Ureter (tissue), 1 donor: ENCODE results near the gene RBL2. TPM values are rescaled to one million over a fixed set of nuclear protein-coding genes. Genes with fewer than 3 reads are reported as not detected.
"Not testable (repeated sequence)": the region's sequence is repeated elsewhere in the genome, so short reads cannot be mapped to it uniquely, and the experiment has no call there.

ENCODE experiments used
- DNase-seq: peaks from one replicate; pipeline ENCODE4 v3.0.0-alpha.2; 2020; ENCODE audit warnings: low spot score
- total RNA-seq: library from RNA; stranded (reverse); gene quantifications from one replicate; pipeline ENCODE4 v1.2.4, GENCODE V29; 2023
- donor health status: DM: yes; HTN: yes; CAD: no.

The RBL2 gene
- total RNA-seq, 1 donor from 2014 or later, result 74.9 TPM

- peak; percentile 19 for DNase-seq
Observed at GRCh38 chr16:53507464-53508179, 73.4 kb downstream of the RBL2 start.

GRCh38 chr16:53509906-53510703 is 75.8 kb downstream of the RBL2 start:
- DNase-seq, result peak; percentile 66

GRCh38 chr16:53510704-53511070 is 76.4 kb downstream of the RBL2 start:
- no peak for DNase-seq

GRCh38 chr16:53511084-53511402 is 76.8 kb downstream of the RBL2 start:
- no peak for DNase-seq

GRCh38 chr16:53511403-53512280 is 77.4 kb downstream of the RBL2 start:
- DNase-seq, result no peak

- not testable (repeated sequence) for DNase-seq
Observed at GRCh38 chr16:53512795-53513194, 78.5 kb downstream of the RBL2 start.

- no peak for DNase-seq
Observed at GRCh38 chr16:53515259-53515658, 81.0 kb downstream of the RBL2 start.

GRCh38 chr16:53515811-53516210 is 81.5 kb downstream of the RBL2 start:
- no peak for DNase-seq

- DNase-seq, result no peak
Observed at GRCh38 chr16:53517851-53518250, 83.6 kb downstream of the RBL2 start.

GRCh38 chr16:53518550-53519416 is 84.5 kb downstream of the RBL2 start:
- peak; percentile 55 for DNase-seq

GRCh38 chr16:53519417-53520091 is 85.3 kb downstream of the RBL2 start:
- no peak for DNase-seq

GRCh38 chr16:53523126-53523804 is 89.0 kb downstream of the RBL2 start:
- DNase-seq, result no peak

GRCh38 chr16:53523971-53524548 is 89.8 kb downstream of the RBL2 start:
- DNase-seq, result no peak

GRCh38 chr16:53528797-53529196 is 94.5 kb downstream of the RBL2 start:
- DNase-seq, result no peak

GRCh38 chr16:53529513-53529912 is 95.2 kb downstream of the RBL2 start:
- DNase-seq, result no peak

- no peak for DNase-seq
Observed at GRCh38 chr16:53530046-53530445, 95.8 kb downstream of the RBL2 start.

GRCh38 chr16:53530741-53531140 is 96.5 kb downstream of the RBL2 start:
- DNase-seq, result no peak

- no peak for DNase-seq
Observed at GRCh38 chr16:53534206-53534605, 99.9 kb downstream of the RBL2 start.

GRCh38 chr16:53537626-53538025 is 103.4 kb downstream of the RBL2 start:
- DNase-seq, result no peak

- DNase-seq, result not testable (repeated sequence)
Observed at GRCh38 chr16:53539346-53539745, 105.1 kb downstream of the RBL2 start.
